ENCODE data around the gene ABCC11. TPM values are rescaled to one million over a fixed set of nuclear protein-coding genes. Genes with fewer than 3 reads are reported as not detected.

ABCC11 gene
- total and polyA plus RNA-seq, 10 donors = 0.05 to 0.37 (median 0.18) TPM; not detected in 4

- Histone ChIP-seq H3K4me3 (no peak overlapping the region), H3K4me1 (no peaks in the 10 kb centered on the region), H3K27me3 (replicated peaks in 1 of 7) (peaks cover 0 to 28% (median 0%) of the 10 kb centered on the region in 7 donors), H3K36me3 (no peaks in the 10 kb centered on the region), H3K9me3 (no peaks in the 10 kb centered on the region), H3K27ac (no peak overlapping the region)
- no peak for TF ChIP-seq POLR2AphosphoS5 (IDR thresholded peaks at IDR 0.05)
- intact Hi-C loops (cut with DNase I; ENCODE audit: low total_unique reads) = no loop called here
- no peak for DNase-seq
- WGBS, 5 donors = 88 to 95% (median 91%) methylated on average over 8 of the region's 8 CpGs
Measured at GRCh38 chr16:48203974-48204824, 43.1 kb downstream of the ABCC11 start.

GRCh38 chr16:48201515-48202201, 45.7 kb downstream of the ABCC11 start:
- Histone ChIP-seq H3K4me1 (no peaks in the 10 kb centered on the region), H3K27ac (no peak overlapping the region), H3K9me3 (no peaks in the 10 kb centered on the region), H3K36me3 (no peaks in the 10 kb centered on the region), H3K4me3 (no peak overlapping the region), H3K27me3 (replicated peaks in 1 of 7) (peaks cover 0 to 10% (median 0%) of the 10 kb centered on the region in 7 donors)
- no peak for DNase-seq
- TF ChIP-seq POLR2A (IDR thresholded peaks at IDR 0.05) = no peak
- TF ChIP-seq POLR2AphosphoS5 (IDR thresholded peaks at IDR 0.05) = no peak
- TF ChIP-seq CTCF (IDR thresholded peaks at IDR 0.05 in 8 of 11, conservative IDR thresholded peaks at IDR 0.05 in 3 of 11) = no peak
- 70 to 81% (median 80%) methylated on average over 6 of the region's 6 CpGs for WGBS, 5 donors
- intact Hi-C loops (cut with DNase I; ENCODE audit: low total_unique reads) = no loop called here

- intact Hi-C loops (cut with DNase I; ENCODE audit: low total_unique reads) = no loop called here
- no peak for DNase-seq
- WGBS, 5 donors = 73 to 87% (median 85%) methylated on average over 3 of the region's 3 CpGs
- Histone ChIP-seq H3K36me3 (no peaks in the 10 kb centered on the region), H3K27ac (no peak overlapping the region), H3K4me3 (no peak overlapping the region), H3K9me3 (no peaks in the 10 kb centered on the region), H3K27me3 (replicated peaks in 1 of 7) (no peaks in the 10 kb centered on the region), H3K4me1 (no peaks in the 10 kb centered on the region)
- no peak for TF ChIP-seq POLR2AphosphoS5 (IDR thresholded peaks at IDR 0.05)
- TF ChIP-seq CTCF (IDR thresholded peaks at IDR 0.05 in 8 of 11, conservative IDR thresholded peaks at IDR 0.05 in 3 of 11) = no peak
- TF ChIP-seq POLR2A (IDR thresholded peaks at IDR 0.05) = no peak
Measured at GRCh38 chr16:48197294-48197693, 50.0 kb downstream of the ABCC11 start.

- Histone ChIP-seq H3K27me3 (replicated peaks in 1 of 7) (no peaks in the 10 kb centered on the region), H3K36me3 (no peaks in the 10 kb centered on the region), H3K27ac (no peak overlapping the region), H3K4me3 (no peak overlapping the region), H3K4me1 (no peaks in the 10 kb centered on the region), H3K9me3 (no peaks in the 10 kb centered on the region)
- WGBS, 5 donors = 46 to 68% (median 51%) methylated on average over 5 of the region's 5 CpGs
- no peak for DNase-seq
- intact Hi-C loops (cut with DNase I; ENCODE audit: low total_unique reads) = no loop called here
- TF ChIP-seq POLR2AphosphoS5 (IDR thresholded peaks at IDR 0.05) = no peak
- TF ChIP-seq POLR2A (IDR thresholded peaks at IDR 0.05) = no peak
- no peak for TF ChIP-seq CTCF (IDR thresholded peaks at IDR 0.05 in 8 of 11, conservative IDR thresholded peaks at IDR 0.05 in 3 of 11)
Measured at GRCh38 chr16:48194828-48195556, 52.3 kb downstream of the ABCC11 start.

All from spleen (tissue), 11 donors.